Spleen (tissue), 7 donors: ENCODE data around the gene HK3.

Experiments
- POLR2A ChIP-seq, 3 donors: fragments of 450-650 bp; IDR thresholded peaks; one replicate each; pipeline ENCODE4 v1.5.1; 2017; ENCODE audit warnings: antibody characterized with exemption in 3 of 3, mild to moderate bottlenecking in 1 of 3
- POLR2AphosphoS5 ChIP-seq, 3 donors: sonication (generic); formaldehyde crosslinking; IDR thresholded peaks; one replicate each; pipeline ENCODE4 v1.5.1; 2017; ENCODE audit warnings: antibody characterized with exemption in 3 of 3
- TF ChIP-seq, protein P1 (sequence below), 11 experiments: fragments of 200-600 bp in 7 of 11; fragments of 450-650 bp in 4 of 11; sonication (generic) in 4 of 11; IDR thresholded peaks in 8 of 11; conservative IDR thresholded peaks in 3 of 11; 1 replicate in 7 of 11; 2 replicates in 4 of 11; pipeline versions ENCODE4 v1.4.0 to v1.8.0; 2016 to 2021; ENCODE audit warnings: antibody characterized with exemption in 11 of 11, inconsistent platforms in 4 of 11, mild to moderate bottlenecking in 1 of 11
- donor health status: DM: no; HTN: no; CAD: no; lungs with moderate emphysema.
- donor health status: DM: no; HTN: no; CAD: no.
- donor health status: DM: no; HTN: no; CAD: no.

DNA sequence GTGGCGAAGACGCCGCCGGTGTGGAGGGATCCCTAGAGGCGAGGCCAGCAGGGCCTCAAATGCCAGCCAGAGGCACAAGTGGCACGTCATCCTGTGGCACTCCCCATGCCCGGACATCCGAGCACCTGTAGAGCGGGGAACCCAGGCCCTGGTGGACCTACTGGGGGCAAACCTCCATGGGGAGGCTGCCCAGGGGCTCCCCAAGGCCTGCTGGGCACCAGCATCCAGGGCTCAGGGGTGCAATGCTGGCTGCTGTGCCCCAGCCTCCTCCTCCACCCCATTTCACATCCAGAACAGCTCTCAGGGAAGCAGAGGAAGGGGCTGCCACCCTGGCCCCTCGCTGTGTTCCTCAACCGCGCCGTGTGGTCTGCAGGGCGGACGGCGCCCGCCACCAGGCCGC, 43.5 kb downstream of the HK3 start:
- TF ChIP-seq, protein P1, sequence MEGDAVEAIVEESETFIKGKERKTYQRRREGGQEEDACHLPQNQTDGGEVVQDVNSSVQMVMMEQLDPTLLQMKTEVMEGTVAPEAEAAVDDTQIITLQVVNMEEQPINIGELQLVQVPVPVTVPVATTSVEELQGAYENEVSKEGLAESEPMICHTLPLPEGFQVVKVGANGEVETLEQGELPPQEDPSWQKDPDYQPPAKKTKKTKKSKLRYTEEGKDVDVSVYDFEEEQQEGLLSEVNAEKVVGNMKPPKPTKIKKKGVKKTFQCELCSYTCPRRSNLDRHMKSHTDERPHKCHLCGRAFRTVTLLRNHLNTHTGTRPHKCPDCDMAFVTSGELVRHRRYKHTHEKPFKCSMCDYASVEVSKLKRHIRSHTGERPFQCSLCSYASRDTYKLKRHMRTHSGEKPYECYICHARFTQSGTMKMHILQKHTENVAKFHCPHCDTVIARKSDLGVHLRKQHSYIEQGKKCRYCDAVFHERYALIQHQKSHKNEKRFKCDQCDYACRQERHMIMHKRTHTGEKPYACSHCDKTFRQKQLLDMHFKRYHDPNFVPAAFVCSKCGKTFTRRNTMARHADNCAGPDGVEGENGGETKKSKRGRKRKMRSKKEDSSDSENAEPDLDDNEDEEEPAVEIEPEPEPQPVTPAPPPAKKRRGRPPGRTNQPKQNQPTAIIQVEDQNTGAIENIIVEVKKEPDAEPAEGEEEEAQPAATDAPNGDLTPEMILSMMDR (IDR thresholded peaks at IDR 0.05 in 8 of 11, conservative IDR thresholded peaks at IDR 0.05 in 3 of 11) = no peak
- TF ChIP-seq POLR2A (IDR thresholded peaks at IDR 0.05) (no peak), POLR2AphosphoS5 (IDR thresholded peaks at IDR 0.05) (no peak)
